Measurements from ENCODE around the gene JADE1.
A peak's percentile ranks its signal among the peaks of the same experiment; 100 is the strongest.

Gene JADE1

GRCh38 chr4:128809477-128810330, at the start of gene JADE1:
TSS of gene JADE1 (plus strand) at chr4:128809700. CDS start at chr4:128831759, 22,059 bp downstream.
- TF ChIP-seq CTCF (IDR thresholded peaks at IDR 0.05; ENCODE audit: borderline replicate concordance, insufficient read depth, low read depth, low read length): peak; percentile 73

GRCh38 chr4:128766781-128767180, 42.7 kb upstream of the JADE1 start:
- no peak overlapping the region for H3K4me3 ChIP-seq (ENCODE audit: low read depth, low read length)
- TF ChIP-seq CTCF (IDR thresholded peaks at IDR 0.05; ENCODE audit: borderline replicate concordance, insufficient read depth, low read depth, low read length): no peak

More at GRCh38 chr4:128809477-128810330, at the start of gene JADE1:
- peak within 1 kb of the TSS; percentile 70 for H3K4me3 ChIP-seq (ENCODE audit: low read depth, low read length)

- no peak overlapping the region for H3K4me3 ChIP-seq (ENCODE audit: low read depth, low read length)
- TF ChIP-seq CTCF (IDR thresholded peaks at IDR 0.05; ENCODE audit: borderline replicate concordance, insufficient read depth, low read depth, low read length): no peak
These were observed 41.0 kb upstream of the JADE1 start for GRCh38 chr4:128768373-128768996.

GRCh38 chr4:128769011-128769410, 40.5 kb upstream of the JADE1 start:
- no peak overlapping the region for H3K4me3 ChIP-seq (ENCODE audit: low read depth, low read length)
- TF ChIP-seq CTCF (IDR thresholded peaks at IDR 0.05; ENCODE audit: borderline replicate concordance, insufficient read depth, low read depth, low read length): no peak

GRCh38 chr4:128770807-128771206, 38.7 kb upstream of the JADE1 start:
- TF ChIP-seq CTCF (IDR thresholded peaks at IDR 0.05; ENCODE audit: borderline replicate concordance, insufficient read depth, low read depth, low read length): no peak

GRCh38 chr4:128775477-128775876, 34.0 kb upstream of the JADE1 start:
- no peak for TF ChIP-seq CTCF (IDR thresholded peaks at IDR 0.05; ENCODE audit: borderline replicate concordance, insufficient read depth, low read depth, low read length)

More at GRCh38 chr4:128770807-128771206, 38.7 kb upstream of the JADE1 start:
- no peak overlapping the region for H3K4me3 ChIP-seq (ENCODE audit: low read depth, low read length)

More at GRCh38 chr4:128775477-128775876, 34.0 kb upstream of the JADE1 start:
- H3K4me3 ChIP-seq (ENCODE audit: low read depth, low read length): no peak overlapping the region

Measured in GM12875 (cell line).